Endothelial cell of umbilical vein (primary cell): ENCODE results near the gene ITIH5. TPM values are rescaled to one million over a fixed set of nuclear protein-coding genes. Genes with fewer than 3 reads are reported as not detected.

ENCODE experiments used
- BruUV-seq: library from RNA; stranded (reverse); fragments of 400-500 nt; replicated peaks from 2 replicates; lab custom pipeline; 2021; lab: Mats Ljungman, UMichigan
- CTCF ChIA-PET: fragments of 300-600, 350-600 bp; sonication (Branson Sonifier 250); formaldehyde crosslinking; loops from one replicate; lab custom pipeline; 2021; ENCODE audit warnings: antibody characterized with exemption, inconsistent platforms; lab: Charles Lee
- POLR2A ChIA-PET: fragments of 300-600, 350-600 bp; sonication (Branson Sonifier 250); formaldehyde crosslinking; loops from one replicate; lab custom pipeline; 2021; ENCODE audit warnings: antibody characterized with exemption, inconsistent platforms; lab: Charles Lee
- DNase-seq: peaks from one replicate; pipeline ENCODE4 v3.0.0-alpha.2; 2011; ENCODE audit warnings: low read depth, low spot score
- FAIRE-seq: peaks from 2 replicates; lab custom pipeline; 2011; peaks lifted over from hg19 to GRCh38; lab: Jason Lieb, UNC
- H2AFZ ChIP-seq: 2 replicates; pipeline ENCODE4 v1.6.0; 2012; ENCODE audit warnings: low read depth, low read length, control low read depth, inconsistent platforms
- H3K27ac ChIP-seq: 2 replicates; pipeline ENCODE4 v1.5.1; 2011; ENCODE audit warnings: low read depth, mild to moderate bottlenecking, control low read depth, low read length, moderate library complexity; ENCODE audit not compliant: insufficient read depth
- H3K27me3 ChIP-seq, 2 experiments: 2 replicates each; pipeline versions ENCODE4 v1.6.0 to v1.6.1; 2011; ENCODE audit warnings: low read length in 2 of 2, mixed read lengths in 1 of 2; ENCODE audit not compliant: control insufficient read depth in 2 of 2, insufficient read depth in 2 of 2
- H3K36me3 ChIP-seq, 2 experiments: 2 replicates in 1 of 2; 3 replicates in 1 of 2; pipeline ENCODE4 v1.5.1; 2011; ENCODE audit warnings: low read length in 2 of 2, mild to moderate bottlenecking in 1 of 2, moderate library complexity in 1 of 2; ENCODE audit not compliant: control insufficient read depth in 2 of 2, insufficient read depth in 2 of 2; ENCODE audit errors: extremely low read depth in 1 of 2
- H3K4me1 ChIP-seq: 3 replicates; pipeline ENCODE4 v1.5.1; 2011; ENCODE audit warnings: mild to moderate bottlenecking, low read length; ENCODE audit not compliant: control insufficient read depth, insufficient read depth; ENCODE audit errors: extremely low read depth
- H3K4me2 ChIP-seq: 2 replicates; pipeline ENCODE4 v1.6.1; 2011; ENCODE audit warnings: low read length, control low read depth, mixed read lengths; ENCODE audit not compliant: insufficient read depth
- H3K4me3 ChIP-seq, 3 experiments: fragments of 200-600 bp in 1 of 3; sonication (generic), shearing (Covaris generic) in 1 of 3; replicated peaks in 1 of 3; 2 replicates each; pipeline ENCODE4 v1.5.1; 2011 to 2016; ENCODE audit warnings: control low read depth in 3 of 3, low read length in 3 of 3, mild to moderate bottlenecking in 2 of 3, inconsistent platforms in 1 of 3, low read depth in 1 of 3, moderate library complexity in 1 of 3; ENCODE audit not compliant: insufficient read depth in 1 of 3
- H3K79me2 ChIP-seq: 2 replicates; pipeline ENCODE4 v1.6.0; 2012; ENCODE audit warnings: low read length, inconsistent platforms; ENCODE audit not compliant: control insufficient read depth, insufficient read depth
- H3K9ac ChIP-seq: replicated peaks from 2 replicates; pipeline ENCODE3; 2011; ENCODE audit warnings: low read length, control low read depth; ENCODE audit not compliant: insufficient read depth; ENCODE audit errors: extremely low read depth
- H3K9me1 ChIP-seq: replicated peaks from 3 replicates; pipeline ENCODE4 v1.6.0; 2011; ENCODE audit warnings: mild to moderate bottlenecking, low read length; ENCODE audit not compliant: control insufficient read depth, insufficient read depth; ENCODE audit errors: extremely low read depth
- H3K9me3 ChIP-seq: replicated peaks from 2 replicates; pipeline ENCODE4 v1.5.1; 2012; ENCODE audit warnings: low read length, inconsistent platforms; ENCODE audit not compliant: control insufficient read depth, insufficient read depth
- H4K20me1 ChIP-seq: replicated peaks from 2 replicates; pipeline ENCODE3; 2011; ENCODE audit warnings: mild to moderate bottlenecking, low read length; ENCODE audit not compliant: control insufficient read depth, insufficient read depth; ENCODE audit errors: extremely low read depth
- EZH2 ChIP-seq: IDR thresholded peaks from 2 replicates; pipeline ENCODE4 v1.6.1; 2012; ENCODE audit warnings: borderline replicate concordance, low read depth, mild to moderate bottlenecking, moderate library complexity, low read length, inconsistent platforms; ENCODE audit not compliant: severe bottlenecking
- FOS ChIP-seq: IDR thresholded peaks from 2 replicates; pipeline ENCODE4 v1.6.1; 2011; ENCODE audit warnings: mild to moderate bottlenecking, low read length, moderate library complexity, borderline replicate concordance; ENCODE audit not compliant: insufficient read depth
- GATA2 ChIP-seq: IDR thresholded peaks from 2 replicates; pipeline ENCODE4 v1.7.0; 2011; ENCODE audit warnings: low read depth, mild to moderate bottlenecking, moderate library complexity, mixed read lengths, low read length; ENCODE audit not compliant: insufficient read length, insufficient read depth
- JUN ChIP-seq: IDR thresholded peaks from 2 replicates; pipeline ENCODE4 v1.6.1; 2011; ENCODE audit warnings: borderline replicate concordance, low read depth; ENCODE audit not compliant: insufficient read length, insufficient read depth
- MAX ChIP-seq: IDR thresholded peaks from 2 replicates; pipeline ENCODE4 v1.6.1; 2011; ENCODE audit not compliant: insufficient read depth, insufficient read length
- MYC ChIP-seq: IDR thresholded peaks from one replicate; pipeline ENCODE4 v1.6.1; 2011; ENCODE audit warnings: mild to moderate bottlenecking, low read depth, low read length
- POLR2A ChIP-seq: IDR thresholded peaks from 2 replicates; pipeline ENCODE4 v1.6.1; 2012; ENCODE audit warnings: low read depth, mild to moderate bottlenecking, control low read depth, low read length
- POLR2AphosphoS5 ChIP-seq: IDR thresholded peaks from 2 replicates; pipeline ENCODE4 v1.6.1; 2012; ENCODE audit warnings: low read depth, mild to moderate bottlenecking, control low read depth, low read length, moderate library complexity; ENCODE audit not compliant: insufficient read depth
- dilution Hi-C: fragments of 300-500 bp; cut with MboI; formaldehyde crosslinking; loops from one replicate; pipeline ENCODE4 v1.15.0; 2019; ENCODE audit warnings: low sequenced_read_pairs; ENCODE audit not compliant: extremely low pct_ligation_motif_present
- intact Hi-C: fragments of 100-400 bp; cut with micrococcal nuclease; formaldehyde crosslinking; loops from one replicate; pipeline ENCODE4 v1.10.0; 2022
- polyA plus RNA-seq, 4 experiments: library from polyadenylated mRNA; depleted of rRNA in 3 of 4; stranded (reverse) in 3 of 4; unstranded in 1 of 4; fragments of >200 nt; gene quantifications; 2 replicates each; pipeline versions ENCODE4 v1.2.1 to v1.2.3, GENCODE V29; 2011 to 2012; ENCODE audit warnings: missing spikeins in 1 of 4
- total RNA-seq: library from RNA; stranded (reverse); gene quantifications from 2 replicates; pipeline ENCODE4 v1.2.3, GENCODE V29; 2021
- TF ChIP-seq, protein P1 (sequence below), 2 donors: IDR thresholded peaks; 1 replicate in 1 of 2; 2 replicates in 1 of 2; pipeline ENCODE4 v1.5.1; 2011; ENCODE audit warnings: low read length in 2 of 2, mild to moderate bottlenecking in 2 of 2, moderate library complexity in 2 of 2, control low read depth in 1 of 2, inconsistent platforms in 1 of 2, low read depth in 1 of 2; ENCODE audit not compliant: insufficient read depth in 1 of 2; ENCODE audit errors: extremely low read depth in 1 of 2

Gene ITIH5
- total and polyA plus RNA-seq, 2 donors (not counting 3 experiments of a cell fraction or from before 2014, with no cell fraction given) = not detected

DNA sequence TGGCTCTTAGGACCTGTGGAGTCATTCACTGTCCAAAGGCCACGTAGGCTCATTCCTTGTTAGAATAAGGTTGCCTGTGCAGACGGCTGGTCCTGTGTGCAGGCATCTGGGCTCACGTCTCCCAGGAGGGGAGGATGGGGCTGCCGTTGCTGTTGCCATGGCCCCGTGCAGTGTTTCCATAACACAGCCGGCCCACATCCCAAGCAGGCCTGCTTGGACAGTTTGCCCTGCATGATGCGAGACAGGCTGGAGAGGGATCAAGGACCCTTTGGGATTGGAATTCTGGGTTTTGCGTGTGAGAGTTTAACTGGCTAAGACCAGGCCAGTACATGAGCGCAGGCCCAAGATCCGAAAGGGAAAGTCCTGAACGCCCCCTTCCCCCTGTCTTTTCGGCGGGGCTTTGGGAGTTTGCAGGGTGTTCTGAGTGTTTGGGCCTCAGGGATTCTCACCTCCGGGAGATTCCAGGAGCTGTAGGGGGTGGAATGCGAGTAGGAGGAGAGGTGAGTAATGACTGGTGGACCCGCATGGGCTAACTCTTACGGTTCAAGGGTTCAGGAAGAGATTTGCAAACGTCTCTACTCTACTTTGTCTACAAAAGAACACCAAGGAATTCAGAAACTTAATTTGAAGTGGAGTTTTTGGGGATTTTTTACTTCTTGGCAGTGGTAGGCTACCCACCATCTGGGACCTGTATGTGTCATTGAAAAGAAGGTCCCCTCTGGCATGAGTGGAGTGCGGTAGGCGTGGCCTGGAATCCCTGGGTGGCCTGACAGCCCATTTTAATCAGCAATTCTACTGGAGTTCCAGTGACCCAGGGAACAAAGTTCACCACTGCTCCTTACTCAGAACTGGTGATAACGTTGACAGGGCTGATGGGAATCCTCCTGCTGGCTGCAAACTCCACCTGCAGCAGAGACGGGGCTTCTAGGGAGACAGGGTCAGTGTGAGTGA, 125.4 kb downstream of the ITIH5 start:
- Histone ChIP-seq H3K9me3 (no peaks in the 10 kb centered on the region), H3K27ac (no peak overlapping the region), H4K20me1 (no peaks in the 10 kb centered on the region), H3K4me1 (no peaks in the 10 kb centered on the region), H3K27me3 (no peaks in the 10 kb centered on the region), H2AFZ (no peak overlapping the region), H3K4me3 (no peak overlapping the region), H3K4me2 (no peak overlapping the region), H3K79me2 (no peaks in the 10 kb centered on the region), H3K9me1 (no peaks in the 10 kb centered on the region), H3K36me3 (no peaks in the 10 kb centered on the region), H3K9ac (no peak overlapping the region)
- TF ChIP-seq POLR2A = no peak
- FAIRE-seq (no peak), DNase-seq (no peak)
- ChIA-PET CTCF (no interaction called here), POLR2A (no interaction called here)
- BruUV-seq = no TSS peak
- intact Hi-C loops = no loop called here
- dilution Hi-C loops = no loop called here

- Histone ChIP-seq H4K20me1 (no peaks in the 10 kb centered on the region), H3K9me1 (no peaks in the 10 kb centered on the region), H3K4me2 (no peak overlapping the region), H3K4me3 (no peak overlapping the region), H3K9me3 (no peaks in the 10 kb centered on the region), H3K4me1 (no peaks in the 10 kb centered on the region), H3K36me3 (no peaks in the 10 kb centered on the region), H3K27ac (no peak overlapping the region), H2AFZ (no peak overlapping the region), H3K27me3 (no peaks in the 10 kb centered on the region), H3K79me2 (no peaks in the 10 kb centered on the region), H3K9ac (no peak overlapping the region)
- CTCF ChIA-PET = interaction anchor here (0.9 kb wide), 1 partner anchor 14 kb away, joined by 3 read pairs; no protein-coding TSS in a partner anchor
- no peak for FAIRE-seq
- no peak for TF ChIP-seq MAX
- TF ChIP-seq EZH2 = no peak
- no peak for TF ChIP-seq POLR2A
- no peak for TF ChIP-seq POLR2AphosphoS5
- TF ChIP-seq, protein P1, sequence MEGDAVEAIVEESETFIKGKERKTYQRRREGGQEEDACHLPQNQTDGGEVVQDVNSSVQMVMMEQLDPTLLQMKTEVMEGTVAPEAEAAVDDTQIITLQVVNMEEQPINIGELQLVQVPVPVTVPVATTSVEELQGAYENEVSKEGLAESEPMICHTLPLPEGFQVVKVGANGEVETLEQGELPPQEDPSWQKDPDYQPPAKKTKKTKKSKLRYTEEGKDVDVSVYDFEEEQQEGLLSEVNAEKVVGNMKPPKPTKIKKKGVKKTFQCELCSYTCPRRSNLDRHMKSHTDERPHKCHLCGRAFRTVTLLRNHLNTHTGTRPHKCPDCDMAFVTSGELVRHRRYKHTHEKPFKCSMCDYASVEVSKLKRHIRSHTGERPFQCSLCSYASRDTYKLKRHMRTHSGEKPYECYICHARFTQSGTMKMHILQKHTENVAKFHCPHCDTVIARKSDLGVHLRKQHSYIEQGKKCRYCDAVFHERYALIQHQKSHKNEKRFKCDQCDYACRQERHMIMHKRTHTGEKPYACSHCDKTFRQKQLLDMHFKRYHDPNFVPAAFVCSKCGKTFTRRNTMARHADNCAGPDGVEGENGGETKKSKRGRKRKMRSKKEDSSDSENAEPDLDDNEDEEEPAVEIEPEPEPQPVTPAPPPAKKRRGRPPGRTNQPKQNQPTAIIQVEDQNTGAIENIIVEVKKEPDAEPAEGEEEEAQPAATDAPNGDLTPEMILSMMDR (IDR thresholded peaks at IDR 0.05; ENCODE audit: extremely low read depth in 1 of 2, insufficient read depth in 1 of 2, low read depth in 1 of 2, low read length in 2 of 2) = no peak
- TF ChIP-seq FOS = no peak
- TF ChIP-seq MYC = no peak
- TF ChIP-seq GATA2 = no peak
- TF ChIP-seq JUN = no peak
- no TSS peak for BruUV-seq
- dilution Hi-C loops = no loop called here
- intact Hi-C loops = no loop called here
- POLR2A ChIA-PET = no interaction called here
- no peak for DNase-seq
Measured at GRCh38 chr10:7538970-7539654, 127.7 kb downstream of the ITIH5 start.
